SK-N-MC (cell line): ENCODE measurements around the gene GAS5.

Experiments
- EZH2 ChIP-seq: fragments of 200-600 bp; sonication (generic); IDR thresholded peaks from one replicate; pipeline ENCODE4 v1.6.1; 2017; ENCODE audit warnings: antibody characterized with exemption
- FOXP2 ChIP-seq: optimal IDR thresholded peaks from 2 replicates; pipeline ENCODE3; 2011; ENCODE audit warnings: mild to moderate bottlenecking, moderate library complexity; ENCODE audit not compliant: insufficient read depth; ENCODE audit errors: extremely low read length, control extremely low read depth
- POLR2AphosphoS5 ChIP-seq: IDR thresholded peaks from 2 replicates; pipeline ENCODE4 v1.6.1; 2012; ENCODE audit warnings: mild to moderate bottlenecking, low read depth, low read length, borderline replicate concordance

GRCh38 chr1:173868266-173869020 is 654 bp upstream of the GAS5 start, which contains the start of gene ZBTB37:
- TF ChIP-seq POLR2AphosphoS5 (no peak), EZH2 (no peak), FOXP2 (peak; percentile 14)
